Measurements from ENCODE around the gene PLEKHH3. TPM values are rescaled to one million over a fixed set of nuclear protein-coding genes. Genes with fewer than 3 reads are reported as not detected.
"Not testable (repeated sequence)": the region's sequence is repeated elsewhere in the genome, so short reads cannot be mapped to it uniquely, and the experiment has no call there.

The PLEKHH3 gene
- total and polyA plus RNA-seq, 10 donors, result 9.4 to 19.5 (median 13.8) TPM

DNA sequence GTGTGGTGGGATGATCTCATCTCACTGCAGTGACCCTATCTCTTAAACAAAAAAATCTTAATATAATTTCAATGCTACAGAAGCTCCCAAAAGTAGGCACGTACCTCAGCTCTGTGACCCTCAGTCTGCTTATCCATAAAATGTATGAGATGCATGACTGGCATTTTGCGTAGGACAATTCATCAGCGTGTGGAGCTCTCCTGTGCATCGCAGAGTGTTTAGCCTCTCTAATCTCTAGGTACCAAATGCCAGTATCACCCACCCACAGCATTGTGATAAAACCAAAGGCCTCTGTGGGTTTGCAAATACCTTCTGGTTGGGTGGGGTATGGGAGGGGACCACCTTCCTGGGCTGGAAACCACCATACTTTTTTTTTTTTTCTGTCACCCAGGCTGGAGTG is 36.7 kb downstream of the PLEKHH3 start:
- intact Hi-C loops (cut with DNase I; ENCODE audit: low total_unique reads), result no loop called here
- H3K9me3 ChIP-seq, result no peaks in the 10 kb centered on the region
- H3K36me3 ChIP-seq, result no peaks in the 10 kb centered on the region
- H3K4me3 ChIP-seq, result no peak overlapping the region
- H3K4me1 ChIP-seq, result no peaks in the 10 kb centered on the region
- H3K27ac ChIP-seq, result no peak overlapping the region
- DNase-seq, result no peak
- TF ChIP-seq, protein P1, sequence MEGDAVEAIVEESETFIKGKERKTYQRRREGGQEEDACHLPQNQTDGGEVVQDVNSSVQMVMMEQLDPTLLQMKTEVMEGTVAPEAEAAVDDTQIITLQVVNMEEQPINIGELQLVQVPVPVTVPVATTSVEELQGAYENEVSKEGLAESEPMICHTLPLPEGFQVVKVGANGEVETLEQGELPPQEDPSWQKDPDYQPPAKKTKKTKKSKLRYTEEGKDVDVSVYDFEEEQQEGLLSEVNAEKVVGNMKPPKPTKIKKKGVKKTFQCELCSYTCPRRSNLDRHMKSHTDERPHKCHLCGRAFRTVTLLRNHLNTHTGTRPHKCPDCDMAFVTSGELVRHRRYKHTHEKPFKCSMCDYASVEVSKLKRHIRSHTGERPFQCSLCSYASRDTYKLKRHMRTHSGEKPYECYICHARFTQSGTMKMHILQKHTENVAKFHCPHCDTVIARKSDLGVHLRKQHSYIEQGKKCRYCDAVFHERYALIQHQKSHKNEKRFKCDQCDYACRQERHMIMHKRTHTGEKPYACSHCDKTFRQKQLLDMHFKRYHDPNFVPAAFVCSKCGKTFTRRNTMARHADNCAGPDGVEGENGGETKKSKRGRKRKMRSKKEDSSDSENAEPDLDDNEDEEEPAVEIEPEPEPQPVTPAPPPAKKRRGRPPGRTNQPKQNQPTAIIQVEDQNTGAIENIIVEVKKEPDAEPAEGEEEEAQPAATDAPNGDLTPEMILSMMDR (IDR thresholded peaks at IDR 0.05 in 8 of 11, conservative IDR thresholded peaks at IDR 0.05 in 3 of 11), result no peak
- TF ChIP-seq POLR2A (IDR thresholded peaks at IDR 0.05) (no peak), POLR2AphosphoS5 (IDR thresholded peaks at IDR 0.05) (no peak)
- 78 to 94% (median 90%) methylated on average over 4 of the region's 4 CpGs for WGBS, 5 donors
- H3K27me3 ChIP-seq (replicated peaks in 1 of 7), result peaks cover 0 to 19% (median 0%) of the 10 kb centered on the region in 7 donors

DNA sequence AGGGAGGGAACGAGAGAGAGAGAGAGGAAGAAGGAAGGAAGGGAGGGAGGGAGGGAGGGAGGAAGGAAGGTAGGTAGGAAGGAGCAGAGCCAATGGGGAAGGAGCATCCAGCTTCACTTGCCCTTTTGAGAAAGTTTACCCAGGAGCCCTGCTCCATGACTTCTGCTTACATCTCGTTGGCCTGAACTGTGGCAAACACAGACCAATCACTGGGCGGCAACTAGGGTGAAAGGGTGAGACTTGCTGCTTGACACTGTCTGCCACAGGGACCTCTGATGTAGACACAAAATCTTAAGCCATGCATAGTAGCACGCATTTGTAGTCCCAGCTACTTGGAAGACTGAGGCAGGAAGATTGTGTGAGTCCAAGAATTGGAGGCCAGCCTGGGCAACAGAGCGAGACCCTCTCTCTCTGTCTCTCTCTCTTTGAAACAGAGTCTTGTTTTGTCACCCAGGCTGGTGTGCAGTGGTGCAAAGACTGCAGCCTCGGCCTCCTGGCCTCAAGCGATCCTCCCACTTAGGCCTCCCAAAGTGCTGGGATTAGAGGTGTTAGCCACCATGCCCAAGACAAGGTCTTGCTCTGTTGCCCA is 37.2 kb downstream of the PLEKHH3 start:
- H3K4me1 ChIP-seq, result no peaks in the 10 kb centered on the region
- no peaks in the 10 kb centered on the region for H3K9me3 ChIP-seq
- no peak for DNase-seq
- peaks cover 0 to 19% (median 0%) of the 10 kb centered on the region in 7 donors for H3K27me3 ChIP-seq (replicated peaks in 1 of 7)
- 71 to 81% (median 76%) methylated on average over 6 of the region's 7 CpGs for WGBS, 5 donors
- H3K4me3 ChIP-seq, result no peak overlapping the region
- intact Hi-C loops (cut with DNase I; ENCODE audit: low total_unique reads), result no loop called here
- no peak overlapping the region for H3K27ac ChIP-seq
- no peaks in the 10 kb centered on the region for H3K36me3 ChIP-seq
- no peak for TF ChIP-seq POLR2A (IDR thresholded peaks at IDR 0.05)
- TF ChIP-seq POLR2AphosphoS5 (IDR thresholded peaks at IDR 0.05), result no peak
- TF ChIP-seq, protein P1 (IDR thresholded peaks at IDR 0.05 in 8 of 11, conservative IDR thresholded peaks at IDR 0.05 in 3 of 11), result no peak

DNA sequence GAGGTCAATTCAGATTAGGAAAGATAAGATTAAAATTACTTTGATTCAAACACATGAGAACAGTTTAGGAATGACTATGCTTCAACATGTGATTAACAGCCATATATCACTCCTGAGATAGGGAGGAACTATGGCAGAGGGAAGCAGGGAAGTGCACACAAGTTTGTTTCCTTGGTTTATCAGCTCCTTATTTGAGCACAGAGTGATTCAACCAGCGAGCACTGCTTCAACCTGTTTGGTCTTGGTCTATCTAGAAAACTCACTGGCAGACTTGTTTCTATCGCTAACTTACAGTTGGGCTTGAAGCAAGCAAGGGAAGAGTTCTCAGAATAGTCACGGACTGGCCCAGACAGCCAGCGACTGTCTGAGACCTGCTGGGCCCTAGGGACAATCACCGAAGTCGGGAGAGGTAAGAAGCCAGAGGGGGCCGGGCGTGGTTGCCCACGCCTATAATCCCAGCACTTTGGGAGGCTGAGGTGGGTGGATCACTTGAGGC is 43.8 kb downstream of the PLEKHH3 start:
- 85 to 93% (median 88%) methylated on average over 9 of the region's 9 CpGs for WGBS, 5 donors

DNA sequence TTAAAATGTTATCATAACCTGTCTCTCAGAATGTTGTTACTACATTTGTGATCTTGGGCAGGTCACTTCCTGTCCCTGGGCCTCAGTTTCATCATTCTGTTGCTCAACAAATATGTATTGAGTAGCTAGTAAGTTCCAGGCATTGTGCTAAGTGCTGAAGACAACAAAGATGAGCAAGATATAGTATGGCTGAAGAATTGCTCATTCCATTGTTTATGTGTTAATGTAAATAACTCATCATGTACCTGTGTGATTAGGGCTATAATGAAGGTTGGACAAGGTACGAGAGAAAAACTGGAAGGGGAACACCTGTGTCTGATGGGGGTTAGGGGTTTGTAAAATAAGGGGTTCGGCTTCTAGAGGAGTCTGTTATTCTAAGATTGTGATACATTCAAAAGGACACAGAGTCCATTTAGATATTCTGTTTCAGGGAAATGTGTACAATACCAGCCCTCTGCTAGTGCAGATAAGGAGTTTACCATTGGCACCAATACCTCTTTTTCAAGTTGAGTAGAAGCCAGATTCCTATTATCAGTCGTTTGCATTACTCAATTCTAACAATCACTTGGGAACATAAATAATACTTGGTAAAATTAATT is 47.3 kb downstream of the PLEKHH3 start:
- TF ChIP-seq POLR2A (IDR thresholded peaks at IDR 0.05) (no peak), POLR2AphosphoS5 (IDR thresholded peaks at IDR 0.05) (no peak)
- Histone ChIP-seq H3K27ac (peak overlapping the region in 4 of 8 donors; percentile 5 to 71 (median 59)), H3K9me3 (no peaks in the 10 kb centered on the region), H3K36me3 (no peaks in the 10 kb centered on the region), H3K27me3 (replicated peaks in 1 of 7) (no peaks in the 10 kb centered on the region), H3K4me3 (no peak overlapping the region), H3K4me1 (no peaks in the 10 kb centered on the region)
- intact Hi-C loops (cut with DNase I; ENCODE audit: low total_unique reads), result no loop called here
- WGBS, 5 donors, result 77 to 86% (median 83%) methylated on average over 3 of the region's 3 CpGs
- DNase-seq, result no peak

More for the DNA sequence above, 43.8 kb downstream of the PLEKHH3 start:
- intact Hi-C loops (cut with DNase I; ENCODE audit: low total_unique reads), result no loop called here
- TF ChIP-seq POLR2A (IDR thresholded peaks at IDR 0.05), result no peak
- Histone ChIP-seq H3K27ac (no peak overlapping the region), H3K36me3 (no peaks in the 10 kb centered on the region), H3K9me3 (no peaks in the 10 kb centered on the region), H3K4me1 (no peaks in the 10 kb centered on the region), H3K4me3 (no peak overlapping the region), H3K27me3 (replicated peaks in 1 of 7) (no peaks in the 10 kb centered on the region)
- DNase-seq, result no peak

DNA sequence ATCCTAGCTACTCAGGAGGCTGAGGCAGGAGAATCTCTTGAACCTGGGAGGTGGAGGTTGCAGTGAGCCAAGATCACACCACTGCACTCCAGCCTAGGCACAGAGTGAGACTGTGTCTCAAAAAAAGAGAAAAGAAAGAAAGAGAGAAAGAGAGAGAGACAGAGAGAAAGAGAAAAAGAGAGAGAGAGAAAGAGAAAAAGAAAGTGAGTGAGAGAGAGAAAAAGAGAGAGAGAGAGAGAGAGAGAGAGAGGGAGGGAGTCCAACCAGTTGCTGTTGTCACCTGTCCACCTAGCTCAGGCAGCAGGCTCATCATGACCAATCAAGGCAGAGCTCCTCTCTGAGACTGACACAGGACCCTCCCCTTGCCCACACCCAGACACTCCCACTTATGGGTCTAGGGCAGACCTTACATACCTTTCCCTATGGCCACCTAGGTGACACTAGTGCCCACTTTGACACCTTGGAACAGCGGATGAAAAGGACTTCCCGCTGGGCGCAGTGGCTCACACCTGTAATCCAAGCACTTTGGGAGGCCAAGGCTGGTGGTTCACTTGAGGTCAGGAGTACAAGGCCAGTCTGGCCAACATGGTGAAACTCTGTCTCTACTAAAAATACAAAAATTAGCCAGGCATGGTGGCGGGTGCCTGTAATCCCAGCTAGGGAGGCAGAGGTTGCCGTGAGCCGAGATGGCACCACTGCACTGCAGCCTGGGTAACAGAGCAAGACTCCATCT is 49.6 kb downstream of the PLEKHH3 start:
- H3K9me3 ChIP-seq; H3K27ac ChIP-seq; intact Hi-C loops (cut with DNase I; ENCODE audit: low total_unique reads); H3K4me1 ChIP-seq; DNase-seq; H3K27me3 ChIP-seq (replicated peaks in 1 of 7); H3K4me3 ChIP-seq; H3K36me3 ChIP-seq: not testable (repeated sequence)
- 91 to 95% (median 94%) methylated on average over 6 of the region's 6 CpGs for WGBS, 5 donors

Measured in spleen (tissue), 11 donors.